Peyer's patch (tissue), 4 donors: ENCODE results near the gene TYW1B.
"Not testable (repeated sequence)": the region's sequence is repeated elsewhere in the genome, so short reads cannot be mapped to it uniquely, and the experiment has no call there.

Experiments used
- CTCF ChIP-seq, 6 experiments: fragments of 450-650 bp in 4 of 6; fragments of 200-600 bp in 2 of 6; sonication (generic) in 1 of 6; IDR thresholded peaks; one replicate each; pipeline ENCODE4 v1.5.1; 2017 to 2019; ENCODE audit warnings: antibody characterized with exemption in 6 of 6, mild to moderate bottlenecking in 3 of 6, moderate library complexity in 1 of 6
- POLR2A ChIP-seq, 2 donors: fragments of 450-650 bp; IDR thresholded peaks; one replicate each; pipeline ENCODE4 v1.5.1; 2017; ENCODE audit warnings: antibody characterized with exemption in 2 of 2, mild to moderate bottlenecking in 2 of 2, moderate library complexity in 2 of 2

- not testable (repeated sequence) for TF ChIP-seq CTCF, POLR2A (IDR thresholded peaks at IDR 0.05)
Measured at GRCh38 chr7:72676086-72676690, 151.8 kb downstream of the TYW1B start.
